Glutamatergic neuron (in vitro differentiated cells): ENCODE results near the gene NFILZ. TPM values are rescaled to one million over a fixed set of nuclear protein-coding genes. Genes with fewer than 3 reads are reported as not detected.

Experiments
- DNase-seq: peaks from one replicate; pipeline ENCODE4 v3.0.0; 2022
- H3K27ac Mint-ChIP-seq: one replicate; pipeline ENCODE4 v1.8.0; 2020; ENCODE audit warnings: mild to moderate bottlenecking, mixed read lengths, inconsistent platforms; ENCODE audit not compliant: unreplicated experiment
- H3K27me3 Mint-ChIP-seq: one replicate; pipeline ENCODE4 v1.8.0; 2020; ENCODE audit warnings: mild to moderate bottlenecking, moderate library complexity, mixed read lengths, inconsistent platforms; ENCODE audit not compliant: unreplicated experiment
- H3K36me3 Mint-ChIP-seq: one replicate; pipeline ENCODE4 v1.8.0; 2020; ENCODE audit warnings: mild to moderate bottlenecking, mixed read lengths, inconsistent platforms; ENCODE audit not compliant: unreplicated experiment
- H3K4me1 Mint-ChIP-seq: one replicate; pipeline ENCODE4 v1.8.0; 2020; ENCODE audit warnings: mild to moderate bottlenecking, low read depth, mixed read lengths, inconsistent platforms; ENCODE audit not compliant: unreplicated experiment
- H3K4me3 Mint-ChIP-seq: one replicate; pipeline ENCODE4 v1.8.0; 2020; ENCODE audit warnings: mild to moderate bottlenecking, mixed read lengths, inconsistent platforms; ENCODE audit not compliant: unreplicated experiment
- H3K9me3 Mint-ChIP-seq: one replicate; pipeline ENCODE4 v1.8.0; 2020; ENCODE audit warnings: mild to moderate bottlenecking, moderate library complexity, mixed read lengths, inconsistent platforms; ENCODE audit not compliant: unreplicated experiment
- total RNA-seq: library from RNA; stranded (reverse); fragmentation: NEBNext Ultra II Directional; extraction: Animal tissue kit (Norgen Biotek cat#: 25700); gene quantifications from one replicate; pipeline ENCODE4 v1.2.1, GENCODE V29; 2021; ENCODE audit not compliant: unreplicated experiment
- TF ChIP-seq, protein P1 (sequence below): fragments of 200-600 bp; sonication (generic); IDR thresholded peaks from one replicate; pipeline ENCODE4 v1.5.0; 2021; ENCODE audit not compliant: partially characterized antibody, unreplicated experiment

NFILZ gene
- total RNA-seq, 1 donor from 2014 or later = not detected

DNA sequence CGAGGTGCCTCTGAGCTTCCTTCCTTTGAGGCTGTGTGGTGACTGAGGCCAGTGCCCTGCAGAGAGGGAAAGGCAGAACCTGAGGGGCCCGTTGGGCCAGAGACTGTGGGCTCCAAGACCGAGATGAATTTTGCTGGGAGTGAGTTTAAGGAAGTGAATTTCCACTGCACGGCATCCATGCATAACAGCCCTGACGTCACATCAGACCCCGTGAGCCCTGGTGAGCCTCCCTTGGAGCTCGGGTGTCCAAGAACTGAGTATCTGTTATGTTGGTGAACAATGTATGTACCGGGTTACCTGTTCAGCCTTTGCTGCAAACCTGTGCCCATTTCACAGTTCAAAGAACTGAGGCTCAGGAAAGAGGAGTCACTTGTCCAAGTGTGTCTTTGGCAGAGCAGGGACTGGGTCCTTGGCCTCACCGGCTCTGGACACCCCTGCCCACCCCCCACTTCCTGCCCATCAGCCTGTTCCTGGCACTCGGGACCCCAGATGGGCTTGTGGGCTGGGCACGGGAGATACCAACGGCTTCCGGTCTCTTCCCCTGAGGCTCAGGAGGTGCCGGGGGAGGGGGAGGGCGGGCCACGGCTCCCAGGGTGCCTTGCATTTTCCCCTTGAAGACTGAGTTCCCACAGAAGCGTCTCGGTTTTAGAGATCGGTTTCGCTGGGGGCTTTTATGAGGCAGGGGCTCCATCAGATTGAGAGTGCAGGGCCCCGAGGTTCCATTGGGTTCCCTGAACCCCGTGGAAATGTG lies 33.7 kb downstream of the NFILZ start:
- H3K4me3 Mint-ChIP-seq = no peak overlapping the region
- TF ChIP-seq, protein P1, sequence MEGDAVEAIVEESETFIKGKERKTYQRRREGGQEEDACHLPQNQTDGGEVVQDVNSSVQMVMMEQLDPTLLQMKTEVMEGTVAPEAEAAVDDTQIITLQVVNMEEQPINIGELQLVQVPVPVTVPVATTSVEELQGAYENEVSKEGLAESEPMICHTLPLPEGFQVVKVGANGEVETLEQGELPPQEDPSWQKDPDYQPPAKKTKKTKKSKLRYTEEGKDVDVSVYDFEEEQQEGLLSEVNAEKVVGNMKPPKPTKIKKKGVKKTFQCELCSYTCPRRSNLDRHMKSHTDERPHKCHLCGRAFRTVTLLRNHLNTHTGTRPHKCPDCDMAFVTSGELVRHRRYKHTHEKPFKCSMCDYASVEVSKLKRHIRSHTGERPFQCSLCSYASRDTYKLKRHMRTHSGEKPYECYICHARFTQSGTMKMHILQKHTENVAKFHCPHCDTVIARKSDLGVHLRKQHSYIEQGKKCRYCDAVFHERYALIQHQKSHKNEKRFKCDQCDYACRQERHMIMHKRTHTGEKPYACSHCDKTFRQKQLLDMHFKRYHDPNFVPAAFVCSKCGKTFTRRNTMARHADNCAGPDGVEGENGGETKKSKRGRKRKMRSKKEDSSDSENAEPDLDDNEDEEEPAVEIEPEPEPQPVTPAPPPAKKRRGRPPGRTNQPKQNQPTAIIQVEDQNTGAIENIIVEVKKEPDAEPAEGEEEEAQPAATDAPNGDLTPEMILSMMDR = no peak
- DNase-seq = no peak
- no peak overlapping the region for H3K27ac Mint-ChIP-seq
- H3K9me3 Mint-ChIP-seq = no peaks in the 10 kb centered on the region
- H3K27me3 Mint-ChIP-seq = peaks cover 7% of the 10 kb centered on the region
- H3K36me3 Mint-ChIP-seq = no peaks in the 10 kb centered on the region
- no peaks in the 10 kb centered on the region for H3K4me1 Mint-ChIP-seq

DNA sequence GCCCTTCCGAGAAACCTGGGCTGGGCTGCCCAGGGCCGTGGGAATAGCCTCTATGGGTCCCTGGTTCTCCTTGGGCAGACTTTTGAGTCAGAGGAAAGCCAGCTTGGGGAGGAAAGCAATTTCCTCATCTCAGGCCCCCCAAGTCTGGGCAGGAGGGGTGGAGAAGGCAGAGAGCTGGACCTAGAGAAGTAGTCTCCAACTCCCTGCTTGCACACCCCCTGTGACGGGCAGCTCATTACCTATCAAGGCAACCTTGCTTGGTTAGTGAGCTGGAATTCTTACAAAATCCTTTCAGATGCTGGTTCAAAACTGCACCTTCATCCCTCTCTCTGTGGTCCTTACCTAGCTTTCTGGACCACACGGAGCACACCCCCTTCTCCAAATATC lies 34.2 kb downstream of the NFILZ start:
- no peaks in the 10 kb centered on the region for H3K36me3 Mint-ChIP-seq
- TF ChIP-seq, protein P1 = no peak
- no peak for DNase-seq
- H3K27me3 Mint-ChIP-seq = peaks cover 7% of the 10 kb centered on the region
- H3K4me1 Mint-ChIP-seq = no peaks in the 10 kb centered on the region
- no peaks in the 10 kb centered on the region for H3K9me3 Mint-ChIP-seq
- no peak overlapping the region for H3K27ac Mint-ChIP-seq
- H3K4me3 Mint-ChIP-seq = no peak overlapping the region

DNA sequence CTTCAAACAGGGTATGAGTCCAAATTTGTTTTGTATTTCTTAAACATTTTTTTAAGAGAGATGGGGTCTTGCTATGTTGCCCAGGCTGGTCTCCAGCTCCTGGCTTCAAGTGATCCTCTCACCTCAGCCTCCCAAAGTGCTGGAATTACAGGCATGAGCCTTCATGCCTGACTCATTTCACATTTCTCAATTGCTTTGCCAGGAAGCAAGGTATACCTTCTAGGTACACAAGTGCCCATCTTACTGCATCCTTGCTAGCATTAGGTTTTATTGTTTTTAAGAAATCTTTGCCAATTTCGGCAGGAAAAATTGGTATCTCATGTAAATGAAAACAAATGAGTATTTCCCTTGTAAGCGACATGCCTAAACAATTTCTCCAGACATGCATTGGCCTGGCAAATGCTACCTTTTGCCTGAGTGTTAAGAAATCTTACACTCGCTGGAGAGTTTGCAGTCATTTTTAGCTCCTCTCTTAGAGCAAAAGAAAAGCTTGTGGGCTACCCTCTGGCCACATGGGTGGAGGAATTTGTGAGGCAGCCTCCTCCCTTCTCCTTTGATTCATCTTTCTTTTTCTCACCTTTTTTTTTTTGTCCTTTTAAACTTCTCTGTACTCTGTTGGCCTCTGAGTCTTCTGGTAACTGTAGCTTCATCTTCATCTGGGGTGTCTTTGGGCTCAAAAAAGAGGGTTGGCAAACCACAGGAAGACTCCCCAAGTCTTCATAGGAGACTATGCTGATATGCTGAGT lies 35.2 kb downstream of the NFILZ start:
- Mint-ChIP-seq H3K9me3 (no peaks in the 10 kb centered on the region), H3K4me1 (no peaks in the 10 kb centered on the region), H3K27ac (no peak overlapping the region), H3K27me3 (peaks cover 7% of the 10 kb centered on the region), H3K36me3 (no peaks in the 10 kb centered on the region), H3K4me3 (no peak overlapping the region)
- DNase-seq = no peak
- TF ChIP-seq, protein P1 = no peak

DNA sequence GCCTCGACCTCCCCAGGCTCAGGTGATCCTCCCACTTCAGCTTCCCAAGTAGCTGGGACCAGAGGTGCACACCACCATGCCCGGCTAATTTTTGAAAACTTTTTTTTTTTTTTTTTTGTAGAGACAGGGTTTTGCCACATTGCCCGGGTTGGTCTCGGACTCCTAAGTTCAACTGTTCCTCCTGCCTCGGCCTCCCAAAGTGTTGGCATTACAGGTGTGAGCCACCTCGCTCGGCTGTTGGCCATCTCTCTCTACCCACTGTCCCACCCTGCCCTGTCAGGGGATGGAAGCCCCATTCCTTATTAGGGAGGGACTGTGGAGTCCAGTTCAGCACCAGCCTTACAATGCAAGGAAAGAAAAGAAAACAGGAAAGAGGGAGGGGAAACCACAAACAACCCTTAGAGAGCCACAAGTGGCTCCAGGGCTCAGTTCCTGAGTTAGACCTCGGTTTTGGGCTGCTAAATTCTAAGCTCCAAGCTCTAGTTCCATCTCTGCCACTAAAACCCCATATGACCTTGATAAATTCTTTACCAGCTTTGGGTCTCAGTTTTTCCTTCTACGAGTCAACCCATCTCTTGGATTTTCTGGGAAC lies 36.5 kb downstream of the NFILZ start:
- no peak overlapping the region for H3K27ac Mint-ChIP-seq
- H3K4me3 Mint-ChIP-seq = no peak overlapping the region
- TF ChIP-seq, protein P1 = no peak
- H3K27me3 Mint-ChIP-seq = peaks cover 6% of the 10 kb centered on the region
- no peak for DNase-seq
- H3K4me1 Mint-ChIP-seq = no peaks in the 10 kb centered on the region
- no peaks in the 10 kb centered on the region for H3K9me3 Mint-ChIP-seq
- H3K36me3 Mint-ChIP-seq = no peaks in the 10 kb centered on the region
